Vagina (tissue), 2 donors: Measurements from ENCODE around the gene DNAH9. TPM values are rescaled to one million over a fixed set of nuclear protein-coding genes. Genes with fewer than 3 reads are reported as not detected.

Experiments used
- DNase-seq, 2 donors: peaks; one replicate each; pipeline ENCODE4 v3.0.0-alpha.2; 2017; ENCODE audit errors: extremely low spot score in 2 of 2
- H3K27ac ChIP-seq: fragments of 200-600 bp; sonication (generic); one replicate; pipeline ENCODE4 v1.5.1; 2019
- H3K27me3 ChIP-seq: fragments of 200-600 bp; sonication (generic); one replicate; pipeline ENCODE4 v1.5.1; 2019
- H3K36me3 ChIP-seq, 2 donors: fragments of 200-600 bp; sonication (generic); one replicate each; pipeline ENCODE4 v1.5.1; 2017 to 2019
- H3K4me1 ChIP-seq: fragments of 200-600 bp; sonication (generic); one replicate; pipeline ENCODE4 v1.5.1; 2019
- H3K4me3 ChIP-seq, 2 donors: fragments of 200-600 bp; sonication (generic); 1 replicate in 1 of 2; 2 replicates in 1 of 2; pipeline ENCODE4 v1.5.1; 2016 to 2019
- H3K9me3 ChIP-seq: fragments of 200-600 bp; sonication (generic); one replicate; pipeline ENCODE4 v1.5.1; 2019
- CTCF ChIP-seq, 3 experiments: fragments of 450-650 bp in 2 of 3; fragments of 200-600 bp in 1 of 3; sonication (generic) in 1 of 3; IDR thresholded peaks; one replicate each; pipeline ENCODE4 v1.5.1; 2017 to 2019; ENCODE audit warnings: antibody characterized with exemption in 3 of 3, mild to moderate bottlenecking in 2 of 3, moderate library complexity in 2 of 3
- POLR2A ChIP-seq, 2 donors: fragments of 450-650 bp; IDR thresholded peaks; one replicate each; pipeline ENCODE4 v1.6.1; 2017; ENCODE audit warnings: antibody characterized with exemption in 2 of 2, mild to moderate bottlenecking in 2 of 2, moderate library complexity in 2 of 2
- POLR2AphosphoS5 ChIP-seq, 2 donors: sonication (generic); formaldehyde crosslinking; IDR thresholded peaks; one replicate each; pipeline ENCODE4 v1.9.0; 2017; ENCODE audit warnings: antibody characterized with exemption in 2 of 2, mild to moderate bottlenecking in 2 of 2, low read depth in 1 of 2; ENCODE audit not compliant: insufficient read depth in 1 of 2
- intact Hi-C: fragments of 100-400 bp; cut with DNase I; formaldehyde crosslinking; loops from one replicate; pipeline ENCODE4 v1.15.1; 2023
- total RNA-seq: library from RNA; depleted of rRNA; stranded (reverse); fragments of >200 nt; gene quantifications from one replicate; pipeline ENCODE4 v1.2.3, GENCODE V29; 2016

Gene DNAH9
- total RNA-seq, 1 donor from 2014 or later: not detected

- DNase-seq: no peak
- intact Hi-C loops: no loop called here
- H3K9me3 ChIP-seq: no peaks in the 10 kb centered on the region
- no peaks in the 10 kb centered on the region for H3K27me3 ChIP-seq
- no peak overlapping the region for H3K4me3 ChIP-seq
- TF ChIP-seq CTCF (IDR thresholded peaks at IDR 0.05) (no peak), POLR2A (IDR thresholded peaks at IDR 0.05) (no peak), POLR2AphosphoS5 (IDR thresholded peaks at IDR 0.05; ENCODE audit: insufficient read depth in 1 of 2, low read depth in 1 of 2) (no peak)
- H3K27ac ChIP-seq: no peak overlapping the region
- H3K4me1 ChIP-seq: no peaks in the 10 kb centered on the region
- H3K36me3 ChIP-seq: no peaks in the 10 kb centered on the region
Observed at GRCh38 chr17:11719856-11720255, 121.6 kb downstream of the DNAH9 start.

GRCh38 chr17:11720816-11721215, 122.5 kb downstream of the DNAH9 start:
- DNase-seq: no peak
- Histone ChIP-seq H3K4me3 (no peak overlapping the region), H3K27ac (no peak overlapping the region), H3K9me3 (no peaks in the 10 kb centered on the region), H3K36me3 (no peaks in the 10 kb centered on the region), H3K27me3 (no peaks in the 10 kb centered on the region), H3K4me1 (no peaks in the 10 kb centered on the region)
- TF ChIP-seq POLR2A (IDR thresholded peaks at IDR 0.05): no peak
- TF ChIP-seq CTCF (IDR thresholded peaks at IDR 0.05): no peak
- no peak for TF ChIP-seq POLR2AphosphoS5 (IDR thresholded peaks at IDR 0.05; ENCODE audit: insufficient read depth in 1 of 2, low read depth in 1 of 2)
- intact Hi-C loops: no loop called here

- TF ChIP-seq CTCF (IDR thresholded peaks at IDR 0.05) (no peak), POLR2AphosphoS5 (IDR thresholded peaks at IDR 0.05; ENCODE audit: insufficient read depth in 1 of 2, low read depth in 1 of 2) (no peak), POLR2A (IDR thresholded peaks at IDR 0.05) (no peak)
- Histone ChIP-seq H3K27me3 (no peaks in the 10 kb centered on the region), H3K9me3 (no peaks in the 10 kb centered on the region), H3K36me3 (no peaks in the 10 kb centered on the region), H3K4me3 (no peak overlapping the region), H3K27ac (no peak overlapping the region), H3K4me1 (no peaks in the 10 kb centered on the region)
- intact Hi-C loops: no loop called here
- no peak for DNase-seq
Observed at GRCh38 chr17:11730747-11731146, 132.5 kb downstream of the DNAH9 start.

- intact Hi-C loops: no loop called here
- DNase-seq: no peak
- H3K36me3 ChIP-seq: no peaks in the 10 kb centered on the region
- no peaks in the 10 kb centered on the region for H3K4me1 ChIP-seq
- no peak overlapping the region for H3K4me3 ChIP-seq
- no peaks in the 10 kb centered on the region for H3K9me3 ChIP-seq
- H3K27me3 ChIP-seq: no peaks in the 10 kb centered on the region
- H3K27ac ChIP-seq: no peak overlapping the region
- TF ChIP-seq CTCF (IDR thresholded peaks at IDR 0.05) (no peak), POLR2A (IDR thresholded peaks at IDR 0.05) (no peak), POLR2AphosphoS5 (IDR thresholded peaks at IDR 0.05; ENCODE audit: insufficient read depth in 1 of 2, low read depth in 1 of 2) (no peak)
Observed at GRCh38 chr17:11736613-11737312, 138.5 kb downstream of the DNAH9 start.

GRCh38 chr17:11737313-11737679, 139.0 kb downstream of the DNAH9 start:
- H3K4me1 ChIP-seq: no peaks in the 10 kb centered on the region
- intact Hi-C loops: no loop called here
- H3K27me3 ChIP-seq: no peaks in the 10 kb centered on the region
- no peaks in the 10 kb centered on the region for H3K36me3 ChIP-seq
- H3K9me3 ChIP-seq: no peaks in the 10 kb centered on the region
- H3K4me3 ChIP-seq: no peak overlapping the region
- no peak for TF ChIP-seq POLR2A (IDR thresholded peaks at IDR 0.05)
- TF ChIP-seq POLR2AphosphoS5 (IDR thresholded peaks at IDR 0.05; ENCODE audit: insufficient read depth in 1 of 2, low read depth in 1 of 2): no peak
- no peak for TF ChIP-seq CTCF (IDR thresholded peaks at IDR 0.05)
- H3K27ac ChIP-seq: no peak overlapping the region
- no peak for DNase-seq
